HTERT RPE-1 (cell line): ENCODE measurements around the gene ARHGEF6.

Source experiments
- in situ Hi-C: fragments of 300-500 bp; cut with MboI; formaldehyde crosslinking; loops from 4 replicates; pipeline ENCODE4 v1.14.3; 2020; ENCODE audit warnings: low sequenced_read_pairs

Gene ARHGEF6

GRCh38 chrX:136697156-136697555 is 83.6 kb downstream of the ARHGEF6 start:
- in situ Hi-C loops, result no loop called here

GRCh38 chrX:136694431-136695087 is 86.2 kb downstream of the ARHGEF6 start:
- in situ Hi-C loops, result no loop called here

GRCh38 chrX:136692271-136692670 is 88.5 kb downstream of the ARHGEF6 start:
- in situ Hi-C loops, result no loop called here

- in situ Hi-C loops, result no loop called here
These were observed 89.5 kb downstream of the ARHGEF6 start for GRCh38 chrX:136691028-136691809.

GRCh38 chrX:136689436-136689835 is 91.3 kb downstream of the ARHGEF6 start:
- in situ Hi-C loops, result no loop called here

- in situ Hi-C loops, result no loop called here
These were observed 93.3 kb downstream of the ARHGEF6 start for GRCh38 chrX:136687457-136687856.

- in situ Hi-C loops, result no loop called here
These were observed 96.6 kb downstream of the ARHGEF6 start for GRCh38 chrX:136684120-136684519.

GRCh38 chrX:136679531-136679930 is 101.2 kb downstream of the ARHGEF6 start:
- in situ Hi-C loops, result no loop called here

GRCh38 chrX:136674270-136674985 is 106.3 kb downstream of the ARHGEF6 start:
- in situ Hi-C loops, result no loop called here

GRCh38 chrX:136671006-136671610 is 109.6 kb downstream of the ARHGEF6 start:
- in situ Hi-C loops, result no loop called here

- in situ Hi-C loops, result no loop called here
These were observed 113.1 kb downstream of the ARHGEF6 start for GRCh38 chrX:136667446-136668168.

GRCh38 chrX:136666088-136666487 is 114.6 kb downstream of the ARHGEF6 start:
- in situ Hi-C loops, result no loop called here

GRCh38 chrX:136665258-136665900 is 115.4 kb downstream of the ARHGEF6 start:
- in situ Hi-C loops, result no loop called here

- in situ Hi-C loops, result no loop called here
These were observed 117.8 kb downstream of the ARHGEF6 start for GRCh38 chrX:136662976-136663375.

GRCh38 chrX:136662104-136662503 is 118.6 kb downstream of the ARHGEF6 start:
- in situ Hi-C loops, result no loop called here

- in situ Hi-C loops, result no loop called here
These were observed 119.8 kb downstream of the ARHGEF6 start for GRCh38 chrX:136660896-136661295.

GRCh38 chrX:136659174-136659573 is 121.6 kb downstream of the ARHGEF6 start:
- in situ Hi-C loops, result no loop called here

- in situ Hi-C loops, result no loop called here
These were observed 122.6 kb downstream of the ARHGEF6 start for GRCh38 chrX:136658151-136658550.

GRCh38 chrX:136656361-136656964 is 124.3 kb downstream of the ARHGEF6 start:
- in situ Hi-C loops, result no loop called here
